ENCODE measurements around the gene GSKIP.

GSKIP gene

GRCh38 chr14:96384740-96385139 is 21.4 kb downstream of the GSKIP start:
- peaks cover 8% of the 10 kb centered on the region for H3K36me3 ChIP-seq (ENCODE audit: control insufficient read depth, insufficient read depth, low read length)
- no peaks in the 10 kb centered on the region for H3K4me1 ChIP-seq (ENCODE audit: control insufficient read depth, insufficient read depth, low read length)
- H3K9ac ChIP-seq (ENCODE audit: low read length) = no peak overlapping the region
- H3K27me3 ChIP-seq (ENCODE audit: control insufficient read depth, insufficient read depth, low read length) = no peaks in the 10 kb centered on the region
- no peak overlapping the region for H3K4me3 ChIP-seq (ENCODE audit: low read length)
- H3K27ac ChIP-seq (ENCODE audit: low read depth, low read length) = no peak overlapping the region

- no peak overlapping the region for H3K27ac ChIP-seq (ENCODE audit: low read depth, low read length)
- H3K4me3 ChIP-seq (ENCODE audit: low read length) = no peak overlapping the region
- no peaks in the 10 kb centered on the region for H3K27me3 ChIP-seq (ENCODE audit: control insufficient read depth, insufficient read depth, low read length)
- H3K4me1 ChIP-seq (ENCODE audit: control insufficient read depth, insufficient read depth, low read length) = no peaks in the 10 kb centered on the region
- peaks cover 8% of the 10 kb centered on the region for H3K36me3 ChIP-seq (ENCODE audit: control insufficient read depth, insufficient read depth, low read length)
- H3K9ac ChIP-seq (ENCODE audit: low read length) = no peak overlapping the region
Measured at GRCh38 chr14:96385385-96385784, 22.1 kb downstream of the GSKIP start.

- Histone ChIP-seq H3K4me3 (ENCODE audit: low read length) (peak overlapping the region; percentile 88), H3K27me3 (ENCODE audit: control insufficient read depth, insufficient read depth, low read length) (no peaks in the 10 kb centered on the region), H3K27ac (ENCODE audit: low read depth, low read length) (no peak overlapping the region), H3K36me3 (ENCODE audit: control insufficient read depth, insufficient read depth, low read length) (peaks cover 2% of the 10 kb centered on the region), H3K9ac (ENCODE audit: low read length) (no peak overlapping the region), H3K4me1 (ENCODE audit: control insufficient read depth, insufficient read depth, low read length) (no peaks in the 10 kb centered on the region)
Measured at GRCh38 chr14:96390965-96391292, 27.6 kb downstream of the GSKIP start.

GRCh38 chr14:96391293-96392118 is 28.2 kb downstream of the GSKIP start:
- H3K36me3 ChIP-seq (ENCODE audit: control insufficient read depth, insufficient read depth, low read length) = peaks cover 2% of the 10 kb centered on the region
- H3K27ac ChIP-seq (ENCODE audit: low read depth, low read length) = no peak overlapping the region
- no peaks in the 10 kb centered on the region for H3K27me3 ChIP-seq (ENCODE audit: control insufficient read depth, insufficient read depth, low read length)
- peak overlapping the region; percentile 88 for H3K4me3 ChIP-seq (ENCODE audit: low read length)
- H3K4me1 ChIP-seq (ENCODE audit: control insufficient read depth, insufficient read depth, low read length) = no peaks in the 10 kb centered on the region
- H3K9ac ChIP-seq (ENCODE audit: low read length) = peak overlapping the region; percentile 25

GRCh38 chr14:96393071-96393691 is 29.9 kb downstream of the GSKIP start:
- Histone ChIP-seq H3K27me3 (ENCODE audit: control insufficient read depth, insufficient read depth, low read length) (no peaks in the 10 kb centered on the region), H3K27ac (ENCODE audit: low read depth, low read length) (no peak overlapping the region), H3K36me3 (ENCODE audit: control insufficient read depth, insufficient read depth, low read length) (no peaks in the 10 kb centered on the region), H3K4me1 (ENCODE audit: control insufficient read depth, insufficient read depth, low read length) (no peaks in the 10 kb centered on the region), H3K4me3 (ENCODE audit: low read length) (no peak overlapping the region), H3K9ac (ENCODE audit: low read length) (no peak overlapping the region)

GRCh38 chr14:96394047-96394815 is 30.9 kb downstream of the GSKIP start:
- Histone ChIP-seq H3K36me3 (ENCODE audit: control insufficient read depth, insufficient read depth, low read length) (no peaks in the 10 kb centered on the region), H3K4me3 (ENCODE audit: low read length) (no peak overlapping the region), H3K4me1 (ENCODE audit: control insufficient read depth, insufficient read depth, low read length) (no peaks in the 10 kb centered on the region), H3K27me3 (ENCODE audit: control insufficient read depth, insufficient read depth, low read length) (no peaks in the 10 kb centered on the region), H3K9ac (ENCODE audit: low read length) (no peak overlapping the region), H3K27ac (ENCODE audit: low read depth, low read length) (no peak overlapping the region)

GRCh38 chr14:96398432-96398831 is 35.1 kb downstream of the GSKIP start:
- Histone ChIP-seq H3K27me3 (ENCODE audit: control insufficient read depth, insufficient read depth, low read length) (no peaks in the 10 kb centered on the region), H3K4me1 (ENCODE audit: control insufficient read depth, insufficient read depth, low read length) (no peaks in the 10 kb centered on the region), H3K4me3 (ENCODE audit: low read length) (no peak overlapping the region), H3K27ac (ENCODE audit: low read depth, low read length) (no peak overlapping the region), H3K36me3 (ENCODE audit: control insufficient read depth, insufficient read depth, low read length) (no peaks in the 10 kb centered on the region), H3K9ac (ENCODE audit: low read length) (no peak overlapping the region)

- Histone ChIP-seq H3K36me3 (ENCODE audit: control insufficient read depth, insufficient read depth, low read length) (no peaks in the 10 kb centered on the region), H3K27me3 (ENCODE audit: control insufficient read depth, insufficient read depth, low read length) (no peaks in the 10 kb centered on the region), H3K4me1 (ENCODE audit: control insufficient read depth, insufficient read depth, low read length) (no peaks in the 10 kb centered on the region), H3K4me3 (ENCODE audit: low read length) (no peak overlapping the region), H3K9ac (ENCODE audit: low read length) (no peak overlapping the region), H3K27ac (ENCODE audit: low read depth, low read length) (no peak overlapping the region)
Measured at GRCh38 chr14:96398921-96399320, 35.6 kb downstream of the GSKIP start.

GRCh38 chr14:96399405-96399804 is 36.1 kb downstream of the GSKIP start:
- H3K27ac ChIP-seq (ENCODE audit: low read depth, low read length) = no peak overlapping the region
- no peak overlapping the region for H3K4me3 ChIP-seq (ENCODE audit: low read length)
- no peaks in the 10 kb centered on the region for H3K27me3 ChIP-seq (ENCODE audit: control insufficient read depth, insufficient read depth, low read length)

GRCh38 chr14:96400495-96400894 is 37.2 kb downstream of the GSKIP start:
- H3K9ac ChIP-seq (ENCODE audit: low read length) = no peak overlapping the region
- no peaks in the 10 kb centered on the region for H3K27me3 ChIP-seq (ENCODE audit: control insufficient read depth, insufficient read depth, low read length)
- H3K27ac ChIP-seq (ENCODE audit: low read depth, low read length) = no peak overlapping the region

More at GRCh38 chr14:96399405-96399804, 36.1 kb downstream of the GSKIP start:
- Histone ChIP-seq H3K36me3 (ENCODE audit: control insufficient read depth, insufficient read depth, low read length) (no peaks in the 10 kb centered on the region), H3K9ac (ENCODE audit: low read length) (no peak overlapping the region), H3K4me1 (ENCODE audit: control insufficient read depth, insufficient read depth, low read length) (no peaks in the 10 kb centered on the region)

GRCh38 chr14:96403409-96403808 is 40.1 kb downstream of the GSKIP start:
- H3K36me3 ChIP-seq (ENCODE audit: control insufficient read depth, insufficient read depth, low read length) = no peaks in the 10 kb centered on the region
- no peak overlapping the region for H3K9ac ChIP-seq (ENCODE audit: low read length)
- no peak overlapping the region for H3K27ac ChIP-seq (ENCODE audit: low read depth, low read length)
- H3K4me1 ChIP-seq (ENCODE audit: control insufficient read depth, insufficient read depth, low read length) = no peaks in the 10 kb centered on the region
- H3K27me3 ChIP-seq (ENCODE audit: control insufficient read depth, insufficient read depth, low read length) = no peaks in the 10 kb centered on the region
- no peak overlapping the region for H3K4me3 ChIP-seq (ENCODE audit: low read length)

More at GRCh38 chr14:96400495-96400894, 37.2 kb downstream of the GSKIP start:
- Histone ChIP-seq H3K4me3 (ENCODE audit: low read length) (no peak overlapping the region), H3K36me3 (ENCODE audit: control insufficient read depth, insufficient read depth, low read length) (no peaks in the 10 kb centered on the region), H3K4me1 (ENCODE audit: control insufficient read depth, insufficient read depth, low read length) (no peaks in the 10 kb centered on the region)

GRCh38 chr14:96405677-96406076 is 42.4 kb downstream of the GSKIP start:
- H3K36me3 ChIP-seq (ENCODE audit: control insufficient read depth, insufficient read depth, low read length) = no peaks in the 10 kb centered on the region
- no peak overlapping the region for H3K9ac ChIP-seq (ENCODE audit: low read length)
- H3K27ac ChIP-seq (ENCODE audit: low read depth, low read length) = no peak overlapping the region
- H3K27me3 ChIP-seq (ENCODE audit: control insufficient read depth, insufficient read depth, low read length) = no peaks in the 10 kb centered on the region
- H3K4me3 ChIP-seq (ENCODE audit: low read length) = no peak overlapping the region
- no peaks in the 10 kb centered on the region for H3K4me1 ChIP-seq (ENCODE audit: control insufficient read depth, insufficient read depth, low read length)

Measured in rectal smooth muscle tissue (tissue), 1 donor.